ENCODE measurements around the gene HSD11B1L. TPM values are rescaled to one million over a fixed set of nuclear protein-coding genes. Genes with fewer than 3 reads are reported as not detected.

Gene HSD11B1L
- total RNA-seq, 2 experiments from 2014 or later = 2.7 to 3.5 TPM

GRCh38 chr19:5679289-5680083 lies 1.3 kb upstream of the HSD11B1L start:
- Mint-ChIP-seq H3K4me1 (ENCODE audit: low read depth) (peaks cover 15% of the 10 kb centered on the region), H3K27me3 (no peaks in the 10 kb centered on the region), H3K27ac (peak overlapping the region; percentile 95), H3K9me3 (no peaks in the 10 kb centered on the region), H3K36me3 (ENCODE audit: low read depth) (peaks cover 8% of the 10 kb centered on the region), H3K4me3 (peak overlapping the region; percentile 96)
- ATAC-seq = no peak
- POLR2A ChIA-PET = interaction anchor here (0.9 to 2.5 kb wide), 7 partner anchors 8 to 55 kb away, joined by 3 to 9 read pairs (median 4); partner anchors contain the start of gene RPL36
- intact Hi-C loops (cut with micrococcal nuclease) = loop anchor here (5.0 kb wide), 1 partner anchor 57 kb away; the partner anchor contains the start of genes SAFB and SAFB2
- CTCF ChIA-PET = interaction anchor here (1.2 kb wide), 1 partner anchor 10 kb away, joined by 4 read pairs; no protein-coding TSS in a partner anchor
- no peak for DNase-seq
- no peak for TF ChIP-seq CTCF (IDR thresholded peaks at IDR 0.05)

GRCh38 chr19:5680084-5680436 lies 767 bp upstream of the HSD11B1L start:
- intact Hi-C loops (cut with micrococcal nuclease) = loop anchor here (5.0 kb wide), 1 partner anchor 58 kb away; the partner anchor contains the start of genes SAFB and SAFB2
- Mint-ChIP-seq H3K27ac (peak overlapping the region; percentile 95), H3K36me3 (ENCODE audit: low read depth) (peaks cover 8% of the 10 kb centered on the region), H3K4me1 (ENCODE audit: low read depth) (peaks cover 15% of the 10 kb centered on the region), H3K9me3 (no peaks in the 10 kb centered on the region), H3K4me3 (peak overlapping the region; percentile 96), H3K27me3 (no peaks in the 10 kb centered on the region)
- CTCF ChIA-PET = interaction anchor here (1.2 kb wide), 1 partner anchor 10 kb away, joined by 4 read pairs; no protein-coding TSS in a partner anchor
- POLR2A ChIA-PET = interaction anchor here (0.9 to 2.5 kb wide), 6 partner anchors 9 to 38 kb away, joined by 3 to 9 read pairs (median 4); partner anchors contain the start of gene RPL36
- peak; percentile 0 for ATAC-seq
- no peak for TF ChIP-seq CTCF (IDR thresholded peaks at IDR 0.05)
- no peak for DNase-seq

- POLR2A ChIA-PET = interaction anchor here (2.2 to 20.6 kb wide), 2 partner anchors 9 to 31 kb away, joined by 14 to 516 read pairs; partner anchors contain the start of genes CATSPERD, LONP1 and RPL36
- intact Hi-C loops (cut with micrococcal nuclease) = loop anchor here (5.0 kb wide), 1 partner anchor 59 kb away; the partner anchor contains the start of genes SAFB and SAFB2
- peaks cover 8% of the 10 kb centered on the region for H3K36me3 Mint-ChIP-seq (ENCODE audit: low read depth)
- TF ChIP-seq CTCF (IDR thresholded peaks at IDR 0.05) = no peak
- no peak for DNase-seq
- no peak for ATAC-seq
- CTCF ChIA-PET = no interaction called here
- H3K9me3 Mint-ChIP-seq = no peaks in the 10 kb centered on the region
- H3K4me3 Mint-ChIP-seq = peak overlapping the region; percentile 63
- H3K27ac Mint-ChIP-seq = peak overlapping the region; percentile 21
- peaks cover 17% of the 10 kb centered on the region for H3K4me1 Mint-ChIP-seq (ENCODE audit: low read depth)
- no peaks in the 10 kb centered on the region for H3K27me3 Mint-ChIP-seq
These were observed 722 bp downstream of the HSD11B1L start for GRCh38 chr19:5681391-5682106.

GRCh38 chr19:5682107-5682482 lies 1.3 kb downstream of the HSD11B1L start:
- ATAC-seq (no peak), DNase-seq (no peak)
- H3K27ac Mint-ChIP-seq = no peak overlapping the region
- no peaks in the 10 kb centered on the region for H3K27me3 Mint-ChIP-seq
- CTCF ChIA-PET = no interaction called here
- peaks cover 8% of the 10 kb centered on the region for H3K36me3 Mint-ChIP-seq (ENCODE audit: low read depth)
- TF ChIP-seq CTCF (IDR thresholded peaks at IDR 0.05) = no peak
- H3K9me3 Mint-ChIP-seq = no peaks in the 10 kb centered on the region
- POLR2A ChIA-PET = interaction anchor here (2.2 to 20.6 kb wide), 2 partner anchors 8 to 30 kb away, joined by 14 to 516 read pairs; partner anchors contain the start of genes CATSPERD, LONP1 and RPL36
- intact Hi-C loops (cut with micrococcal nuclease) = loop anchor here (5.0 kb wide), 1 partner anchor 60 kb away; the partner anchor contains the start of genes SAFB and SAFB2
- peak overlapping the region; percentile 63 for H3K4me3 Mint-ChIP-seq
- H3K4me1 Mint-ChIP-seq (ENCODE audit: low read depth) = peaks cover 18% of the 10 kb centered on the region
